ENCODE data around the gene SLC9A6. TPM values are rescaled to one million over a fixed set of nuclear protein-coding genes. Genes with fewer than 3 reads are reported as not detected.

The SLC9A6 gene
- 5.2 and 6.3 TPM in 2 replicates for total RNA-seq (2014; rRNA removed; shearing (Covaris generic))

GRCh38 chrX:135985157-135985972 lies at the start of gene SLC9A6:
SLC9A6 (plus strand) TSS chrX:135985435; CDS start chrX:135985659, 224 bp downstream.

GRCh38 chrX:135973548-135974278 lies 11.5 kb upstream of the SLC9A6 start, which contains the start of gene MMGT1:
MMGT1 (minus strand) TSS chrX:135973988; CDS start chrX:135973675, 313 bp downstream.

Other genes with a start within 250 kb of the SLC9A6 start
- gene CT45A3, start 217.2 kb upstream of the SLC9A6 start, total RNA-seq (2014; rRNA removed; shearing (Covaris generic)), result 161 and 205 TPM in 2 replicates
- gene CT45A5, start 199.9 kb upstream of the SLC9A6 start, total RNA-seq (2014; rRNA removed; shearing (Covaris generic)), result 105 and 135 TPM in 2 replicates
- gene CT45A6, start 182.6 kb upstream of the SLC9A6 start, total RNA-seq (2014; rRNA removed; shearing (Covaris generic)), result not detected in 2 replicates
- 0.83 TPM in 1 of 2 replicates, not detected in the other for gene CT45A2, start 165.4 kb upstream of the SLC9A6 start, total RNA-seq (2014; rRNA removed; shearing (Covaris generic))
- gene CT45A7, start 148.2 kb upstream of the SLC9A6 start, total RNA-seq (2014; rRNA removed; shearing (Covaris generic)), result 0.53 and 1.3 TPM in 2 replicates
- 0.83 TPM in 1 of 2 replicates, not detected in the other for gene CT45A8, start 130.9 kb upstream of the SLC9A6 start, total RNA-seq (2014; rRNA removed; shearing (Covaris generic))
- gene CT45A9, start 113.6 kb upstream of the SLC9A6 start, total RNA-seq (2014; rRNA removed; shearing (Covaris generic)), result not detected in 2 replicates
- 51.5 and 62.2 TPM in 2 replicates for gene CT45A10, start 92.0 kb upstream of the SLC9A6 start, total RNA-seq (2014; rRNA removed; shearing (Covaris generic))
- 14.1 and 16.7 TPM in 2 replicates for gene SAGE1, start 91.7 kb upstream of the SLC9A6 start, total RNA-seq (2014; rRNA removed; shearing (Covaris generic))
- gene MMGT1, start 11.4 kb upstream of the SLC9A6 start, total RNA-seq (2014; rRNA removed; shearing (Covaris generic)), result 9.6 and 11.6 TPM in 2 replicates
- 3.5 and 4.2 TPM in 2 replicates for gene FHL1, start 162.1 kb downstream of the SLC9A6 start, total RNA-seq (2014; rRNA removed; shearing (Covaris generic))

Measured in A375 (cell line).